ENCODE data around the gene ACOXL. TPM values are rescaled to one million over a fixed set of nuclear protein-coding genes. Genes with fewer than 3 reads are reported as not detected.

The ACOXL gene
- polyA plus RNA-seq, 3 donors from 2014 or later: not detected

- H3K36me3 Mint-ChIP-seq: no peaks in the 10 kb centered on the region
- no peak for DNase-seq
- H3K4me3 Mint-ChIP-seq: no peak overlapping the region
- H3K9me3 Mint-ChIP-seq: no peaks in the 10 kb centered on the region
- H3K4me1 Mint-ChIP-seq: peaks cover 11% of the 10 kb centered on the region in 2 donors
- peaks cover under 1 to 5% (median 3%) of the 10 kb centered on the region in 3 donors for H3K27me3 Mint-ChIP-seq (ENCODE audit: low read depth in 3 of 3)
- no peak overlapping the region for H3K27ac Mint-ChIP-seq
These were observed 20.5 kb downstream of the ACOXL start for GRCh38 chr2:110752871-110753270.

- Mint-ChIP-seq H3K4me3 (no peak overlapping the region), H3K9me3 (peaks cover 0 to 5% (median under 1%) of the 10 kb centered on the region in 6 donors), H3K36me3 (no peaks in the 10 kb centered on the region), H3K4me1 (no peaks in the 10 kb centered on the region), H3K27ac (no peak overlapping the region), H3K27me3 (ENCODE audit: low read depth in 3 of 3) (peaks cover 0 to 8% (median 0%) of the 10 kb centered on the region in 3 donors)
- DNase-seq: peak in 2 of 3 donors; percentile 11 to 28
These were observed 23.2 kb downstream of the ACOXL start for GRCh38 chr2:110755491-110756078.

- H3K4me1 Mint-ChIP-seq: no peaks in the 10 kb centered on the region
- H3K36me3 Mint-ChIP-seq: no peaks in the 10 kb centered on the region
- H3K27me3 Mint-ChIP-seq (ENCODE audit: low read depth in 3 of 3): peaks cover 0 to 12% (median 4%) of the 10 kb centered on the region in 3 donors
- peaks cover 0 to 5% (median 2%) of the 10 kb centered on the region in 6 donors for H3K9me3 Mint-ChIP-seq
- no peak overlapping the region for H3K27ac Mint-ChIP-seq
- DNase-seq: no peak
- H3K4me3 Mint-ChIP-seq: no peak overlapping the region
These were observed 27.0 kb downstream of the ACOXL start for GRCh38 chr2:110759411-110759810.

GRCh38 chr2:110764931-110765330 lies 32.6 kb downstream of the ACOXL start:
- Mint-ChIP-seq H3K27ac (no peak overlapping the region), H3K9me3 (peaks cover 0 to 2% (median 0%) of the 10 kb centered on the region in 6 donors), H3K36me3 (no peaks in the 10 kb centered on the region), H3K27me3 (ENCODE audit: low read depth in 3 of 3) (peaks cover 0 to 10% (median 10%) of the 10 kb centered on the region in 3 donors), H3K4me1 (no peaks in the 10 kb centered on the region), H3K4me3 (no peak overlapping the region)
- no peak for DNase-seq

GRCh38 chr2:110766291-110766690 lies 33.9 kb downstream of the ACOXL start:
- peaks cover 0 to 14% (median 7%) of the 10 kb centered on the region in 3 donors for H3K27me3 Mint-ChIP-seq (ENCODE audit: low read depth in 3 of 3)
- H3K27ac Mint-ChIP-seq: no peak overlapping the region
- no peaks in the 10 kb centered on the region for H3K4me1 Mint-ChIP-seq
- peaks cover 0 to 2% (median 0%) of the 10 kb centered on the region in 6 donors for H3K9me3 Mint-ChIP-seq
- H3K4me3 Mint-ChIP-seq: no peak overlapping the region
- no peak for DNase-seq
- H3K36me3 Mint-ChIP-seq: no peaks in the 10 kb centered on the region

GRCh38 chr2:110768591-110768990 lies 36.2 kb downstream of the ACOXL start:
- Mint-ChIP-seq H3K27ac (no peak overlapping the region), H3K27me3 (ENCODE audit: low read depth in 3 of 3) (peaks cover 0 to 10% (median 3%) of the 10 kb centered on the region in 3 donors), H3K36me3 (no peaks in the 10 kb centered on the region), H3K9me3 (no peaks in the 10 kb centered on the region), H3K4me1 (no peaks in the 10 kb centered on the region), H3K4me3 (no peak overlapping the region)
- no peak for DNase-seq

GRCh38 chr2:110770404-110770958 lies 38.1 kb downstream of the ACOXL start:
- no peaks in the 10 kb centered on the region for H3K4me1 Mint-ChIP-seq
- peaks cover 0 to under 1% (median 0%) of the 10 kb centered on the region in 6 donors for H3K9me3 Mint-ChIP-seq
- H3K36me3 Mint-ChIP-seq: no peaks in the 10 kb centered on the region
- no peak overlapping the region for H3K4me3 Mint-ChIP-seq
- DNase-seq: no peak
- peaks cover 0 to 10% (median 6%) of the 10 kb centered on the region in 3 donors for H3K27me3 Mint-ChIP-seq (ENCODE audit: low read depth in 3 of 3)
- H3K27ac Mint-ChIP-seq: no peak overlapping the region

- peaks cover 0 to 1% (median 0%) of the 10 kb centered on the region in 6 donors for H3K9me3 Mint-ChIP-seq
- no peaks in the 10 kb centered on the region for H3K36me3 Mint-ChIP-seq
- peaks cover 0 to 10% (median 6%) of the 10 kb centered on the region in 3 donors for H3K27me3 Mint-ChIP-seq (ENCODE audit: low read depth in 3 of 3)
- no peak overlapping the region for H3K27ac Mint-ChIP-seq
- no peak overlapping the region for H3K4me3 Mint-ChIP-seq
- DNase-seq: no peak
- no peaks in the 10 kb centered on the region for H3K4me1 Mint-ChIP-seq
These were observed 38.6 kb downstream of the ACOXL start for GRCh38 chr2:110770959-110771431.

GRCh38 chr2:110771547-110772382 lies 39.4 kb downstream of the ACOXL start:
- Mint-ChIP-seq H3K27ac (no peak overlapping the region), H3K36me3 (no peaks in the 10 kb centered on the region), H3K27me3 (ENCODE audit: low read depth in 3 of 3) (peaks cover 1 to 14% (median 8%) of the 10 kb centered on the region in 3 donors), H3K4me1 (no peaks in the 10 kb centered on the region), H3K9me3 (peaks cover 0 to 1% (median 0%) of the 10 kb centered on the region in 6 donors), H3K4me3 (no peak overlapping the region)
- no peak for DNase-seq

GRCh38 chr2:110772383-110772755 lies 40.0 kb downstream of the ACOXL start:
- no peaks in the 10 kb centered on the region for H3K4me1 Mint-ChIP-seq
- no peak overlapping the region for H3K4me3 Mint-ChIP-seq
- DNase-seq: no peak
- H3K36me3 Mint-ChIP-seq: no peaks in the 10 kb centered on the region
- peaks cover 0 to 1% (median 0%) of the 10 kb centered on the region in 6 donors for H3K9me3 Mint-ChIP-seq
- H3K27ac Mint-ChIP-seq: no peak overlapping the region
- H3K27me3 Mint-ChIP-seq (ENCODE audit: low read depth in 3 of 3): peaks cover 2 to 14% (median 8%) of the 10 kb centered on the region in 3 donors

GRCh38 chr2:110773401-110773921 lies 41.1 kb downstream of the ACOXL start:
- H3K27me3 Mint-ChIP-seq (ENCODE audit: low read depth in 3 of 3): peaks cover 2 to 14% (median 8%) of the 10 kb centered on the region in 3 donors
- no peaks in the 10 kb centered on the region for H3K4me1 Mint-ChIP-seq
- no peak overlapping the region for H3K27ac Mint-ChIP-seq
- peaks cover 0 to 1% (median 0%) of the 10 kb centered on the region in 6 donors for H3K9me3 Mint-ChIP-seq
- no peak for DNase-seq
- H3K36me3 Mint-ChIP-seq: no peaks in the 10 kb centered on the region
- no peak overlapping the region for H3K4me3 Mint-ChIP-seq

- H3K27ac Mint-ChIP-seq: no peak overlapping the region
- no peaks in the 10 kb centered on the region for H3K4me1 Mint-ChIP-seq
- no peaks in the 10 kb centered on the region for H3K36me3 Mint-ChIP-seq
- H3K27me3 Mint-ChIP-seq (ENCODE audit: low read depth in 3 of 3): peaks cover 2 to 10% (median 4%) of the 10 kb centered on the region in 3 donors
- H3K4me3 Mint-ChIP-seq: no peak overlapping the region
- no peak for DNase-seq
- H3K9me3 Mint-ChIP-seq: peaks cover 0 to 1% (median 0%) of the 10 kb centered on the region in 6 donors
These were observed 42.3 kb downstream of the ACOXL start for GRCh38 chr2:110774701-110775100.

GRCh38 chr2:110777531-110778311 lies 45.3 kb downstream of the ACOXL start:
- H3K27ac Mint-ChIP-seq: no peak overlapping the region
- peaks cover 0 to 1% (median 0%) of the 10 kb centered on the region in 6 donors for H3K9me3 Mint-ChIP-seq
- H3K27me3 Mint-ChIP-seq (ENCODE audit: low read depth in 3 of 3): peaks cover 2 to 9% (median 4%) of the 10 kb centered on the region in 3 donors
- no peak for DNase-seq
- H3K4me3 Mint-ChIP-seq: no peak overlapping the region
- H3K4me1 Mint-ChIP-seq: no peaks in the 10 kb centered on the region
- H3K36me3 Mint-ChIP-seq: no peaks in the 10 kb centered on the region
